HEK293 (cell line): Measurements from ENCODE around the gene TOR1AIP2.

ENCODE experiments used
- CTCF ChIP-seq: fragments of 450-650 bp; formaldehyde crosslinking; IDR thresholded peaks from 2 replicates; pipeline ENCODE4 v1.5.1; 2016; ENCODE audit warnings: missing biosample characterization, missing genetic modification characterization
- ZBTB21 ChIP-seq: fragments of 450-650 bp; formaldehyde crosslinking; IDR thresholded peaks from 2 replicates; pipeline ENCODE4 v1.5.1; 2017; ENCODE audit warnings: missing biosample characterization, missing genetic modification characterization
- ZBTB8A ChIP-seq: fragments of 450-650 bp; formaldehyde crosslinking; IDR thresholded peaks from 2 replicates; pipeline ENCODE4 v1.5.1; 2016; ENCODE audit warnings: missing biosample characterization, missing genetic modification characterization
- ZNF26 ChIP-seq: fragments of 450-650 bp; formaldehyde crosslinking; IDR thresholded peaks from 2 replicates; pipeline ENCODE4 v1.5.1; 2016; ENCODE audit warnings: missing biosample characterization, missing genetic modification characterization
- ZNF585B ChIP-seq: fragments of 450-650 bp; formaldehyde crosslinking; IDR thresholded peaks from 2 replicates; pipeline ENCODE4 v1.5.1; 2016; ENCODE audit warnings: missing biosample characterization, missing genetic modification characterization
- ZSCAN16 ChIP-seq: fragments of 450-650 bp; formaldehyde crosslinking; IDR thresholded peaks from 2 replicates; pipeline ENCODE4 v1.5.1; 2016; ENCODE audit warnings: missing biosample characterization, missing genetic modification characterization

DNA sequence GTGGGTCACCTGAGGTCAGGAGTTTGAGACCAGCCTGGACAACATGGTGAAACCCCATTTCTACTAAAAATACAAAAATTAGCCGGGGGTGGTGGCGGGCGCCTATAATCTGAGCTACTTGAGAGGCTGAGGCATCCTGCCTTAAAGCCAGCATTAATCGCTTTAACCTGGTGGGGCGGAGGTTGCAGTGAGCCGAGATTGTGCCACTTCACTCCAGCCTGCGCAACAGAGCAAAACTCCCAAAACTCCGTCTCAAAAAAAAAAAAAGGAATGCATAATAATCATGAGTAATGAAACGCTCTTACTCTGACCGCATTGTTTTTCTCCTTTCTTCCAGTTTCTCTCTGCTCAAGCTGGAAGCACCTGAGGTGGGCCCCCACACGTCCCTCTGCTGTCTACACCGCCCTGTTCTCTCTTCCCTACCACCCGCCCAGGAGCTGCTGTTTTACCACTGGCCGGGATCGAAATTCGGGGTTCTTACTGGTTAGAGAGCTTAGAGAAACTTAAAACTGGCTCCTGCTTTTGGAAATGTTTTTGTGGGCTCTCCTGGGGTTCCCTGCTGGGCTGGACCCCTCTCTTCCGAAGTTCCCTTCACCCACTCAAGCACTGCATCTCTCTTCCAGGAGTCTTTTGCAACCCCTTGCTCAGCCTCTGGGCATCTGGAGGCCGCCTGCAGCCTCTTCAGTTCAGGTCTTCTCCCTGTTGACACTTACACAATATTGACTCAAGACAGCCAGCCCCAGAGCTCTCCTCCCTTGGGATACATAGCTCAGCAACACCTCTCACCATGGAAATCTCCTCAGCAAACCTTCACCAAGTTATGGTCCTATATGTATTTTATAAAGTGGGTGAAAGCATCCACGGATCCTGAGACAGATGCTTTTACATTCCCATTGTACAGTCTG is 72.1 kb downstream of the TOR1AIP2 start:
- TF ChIP-seq CTCF (tag by site-specific recombination), result no peak
- no peak for TF ChIP-seq ZSCAN16 (tag by site-specific recombination)
- TF ChIP-seq ZNF585B (tag by site-specific recombination), result no peak
- TF ChIP-seq ZNF26 (tag by site-specific recombination), result no peak
- no peak for TF ChIP-seq ZBTB8A (tag by site-specific recombination)
- no peak for TF ChIP-seq ZBTB21 (tag by site-specific recombination)
